ENCODE data around the gene MT1M.

DNA sequence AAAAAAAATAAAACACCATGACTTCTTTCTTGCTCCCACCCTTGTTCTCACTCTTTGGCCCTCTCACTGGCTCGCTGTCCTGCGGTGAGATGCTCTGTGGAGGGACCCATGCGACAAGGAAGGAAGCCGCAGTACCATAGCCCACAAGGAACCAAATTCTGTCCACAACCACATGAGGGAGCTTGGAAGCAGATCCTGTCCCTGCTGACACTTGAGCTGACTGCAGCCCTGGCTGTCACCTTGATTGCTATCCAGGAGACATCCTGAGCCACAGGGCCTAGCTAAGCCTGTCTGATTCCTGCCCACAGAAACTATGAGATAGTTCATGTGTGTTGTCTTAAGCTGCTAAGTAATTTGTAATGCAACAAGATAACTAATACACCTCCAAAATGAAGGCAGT lies 28.9 kb upstream of the MT1M start:
- no peak for TF ChIP-seq MEIS1 (CRISPR knock-in tag; IDR thresholded peaks at IDR 0.05; ENCODE audit: borderline replicate concordance)
- no peak for TF ChIP-seq BCL11A (tag by site-specific recombination; IDR thresholded peaks at IDR 0.05; ENCODE audit: low read depth)
- TF ChIP-seq ZNF747 (tag by site-specific recombination; IDR thresholded peaks at IDR 0.05) = no peak
